Uterus (tissue), 4 donors: Measurements from ENCODE around the gene C12orf43. TPM values are rescaled to one million over a fixed set of nuclear protein-coding genes. Genes with fewer than 3 reads are reported as not detected.

ENCODE experiments used
- total RNA-seq, 4 donors: library from RNA; depleted of rRNA in 3 of 4; stranded (reverse); fragments of >200 nt in 3 of 4; gene quantifications; one replicate each; pipeline versions ENCODE4 v1.1.0 to v1.2.4, GENCODE V29; 2014 to 2023
- donor health status: DM: yes; HTN: yes; CAD: no.

C12orf43 gene
- total RNA-seq, 4 donors from 2014 or later: 12.2 to 23.5 (median 19.0) TPM

Other genes with a start within 250 kb of the C12orf43 start
- 10 to 100 TPM in 3 of 4 donors, 1 to 10 TPM in 1; 5.4 to 82.7 (median 23.2) TPM for gene SPPL3, start 112.1 kb downstream of the C12orf43 start, total RNA-seq
- gene HNF1A, start 37.9 kb downstream of the C12orf43 start, total RNA-seq: 10 to 100 TPM in 1 of 4 donors, not detected in 3; 11.8 TPM
- under 1 TPM in 2 of 4 donors, not detected in 2; 0.35 to 0.82 TPM for gene OASL, start 22.8 kb upstream of the C12orf43 start, total RNA-seq
- 1 to 10 TPM; 1.0 to 7.7 (median 3.1) TPM for gene P2RX7, start 116.4 kb upstream of the C12orf43 start, total RNA-seq
- gene P2RX4, start 193.6 kb upstream of the C12orf43 start, total RNA-seq: 100 to 1,000 TPM in 1 of 4 donors, 10 to 100 TPM in 3; 10.9 to 217 (median 36.1) TPM